ENCODE results near the gene EFCAB11.

The EFCAB11 gene

GRCh38 chr14:89765346-89765745 is 189.2 kb downstream of the EFCAB11 start:
- Mint-ChIP-seq H3K4me1 (peaks cover 32% of the 10 kb centered on the region), H3K9me3 (no peaks in the 10 kb centered on the region), H3K27me3 (no peaks in the 10 kb centered on the region), H3K36me3 (no peaks in the 10 kb centered on the region), H3K4me3 (no peak overlapping the region), H3K27ac (no peak overlapping the region)

GRCh38 chr14:89760086-89760485 is 194.4 kb downstream of the EFCAB11 start:
- no peak overlapping the region for H3K4me3 Mint-ChIP-seq
- H3K27ac Mint-ChIP-seq: peak overlapping the region; percentile 1
- peaks cover 16% of the 10 kb centered on the region for H3K4me1 Mint-ChIP-seq
- peaks cover 6% of the 10 kb centered on the region for H3K9me3 Mint-ChIP-seq
- H3K27me3 Mint-ChIP-seq: no peaks in the 10 kb centered on the region
- H3K36me3 Mint-ChIP-seq: peaks cover 2% of the 10 kb centered on the region

GRCh38 chr14:89757313-89757939 is 197.1 kb downstream of the EFCAB11 start:
- no peak overlapping the region for H3K27ac Mint-ChIP-seq
- H3K4me3 Mint-ChIP-seq: no peak overlapping the region
- H3K9me3 Mint-ChIP-seq: peaks cover 13% of the 10 kb centered on the region
- peaks cover 6% of the 10 kb centered on the region for H3K4me1 Mint-ChIP-seq
- H3K36me3 Mint-ChIP-seq: peaks cover 2% of the 10 kb centered on the region
- no peaks in the 10 kb centered on the region for H3K27me3 Mint-ChIP-seq

- H3K27ac Mint-ChIP-seq: no peak overlapping the region
- H3K9me3 Mint-ChIP-seq: peaks cover 13% of the 10 kb centered on the region
- peaks cover 2% of the 10 kb centered on the region for H3K36me3 Mint-ChIP-seq
- H3K4me1 Mint-ChIP-seq: peaks cover 17% of the 10 kb centered on the region
- H3K4me3 Mint-ChIP-seq: no peak overlapping the region
- no peaks in the 10 kb centered on the region for H3K27me3 Mint-ChIP-seq
Observed at GRCh38 chr14:89755816-89756215, 198.7 kb downstream of the EFCAB11 start.

- Mint-ChIP-seq H3K9me3 (peaks cover 13% of the 10 kb centered on the region), H3K36me3 (peaks cover 2% of the 10 kb centered on the region), H3K4me3 (no peak overlapping the region), H3K4me1 (peaks cover 28% of the 10 kb centered on the region), H3K27ac (no peak overlapping the region), H3K27me3 (no peaks in the 10 kb centered on the region)
Observed at GRCh38 chr14:89753828-89754412, 200.6 kb downstream of the EFCAB11 start.

- Mint-ChIP-seq H3K27me3 (no peaks in the 10 kb centered on the region), H3K9me3 (peaks cover 7% of the 10 kb centered on the region), H3K4me3 (no peak overlapping the region), H3K36me3 (peaks cover 2% of the 10 kb centered on the region), H3K4me1 (peaks cover 22% of the 10 kb centered on the region), H3K27ac (peak overlapping the region; percentile 33)
Observed at GRCh38 chr14:89750908-89751392, 203.6 kb downstream of the EFCAB11 start.

- Mint-ChIP-seq H3K27ac (no peak overlapping the region), H3K4me3 (no peak overlapping the region), H3K4me1 (peaks cover 22% of the 10 kb centered on the region), H3K36me3 (peaks cover 2% of the 10 kb centered on the region), H3K9me3 (peaks cover 7% of the 10 kb centered on the region), H3K27me3 (no peaks in the 10 kb centered on the region)
Observed at GRCh38 chr14:89750281-89750755, 204.2 kb downstream of the EFCAB11 start.

- H3K9me3 Mint-ChIP-seq: no peaks in the 10 kb centered on the region
- H3K27ac Mint-ChIP-seq: no peak overlapping the region
- peaks cover 2% of the 10 kb centered on the region for H3K36me3 Mint-ChIP-seq
- H3K4me1 Mint-ChIP-seq: peaks cover 32% of the 10 kb centered on the region
- no peak overlapping the region for H3K4me3 Mint-ChIP-seq
- H3K27me3 Mint-ChIP-seq: no peaks in the 10 kb centered on the region
Observed at GRCh38 chr14:89748004-89748403, 206.5 kb downstream of the EFCAB11 start.

GRCh38 chr14:89747126-89747525 is 207.4 kb downstream of the EFCAB11 start:
- Mint-ChIP-seq H3K4me1 (peaks cover 33% of the 10 kb centered on the region), H3K36me3 (peaks cover 2% of the 10 kb centered on the region), H3K4me3 (no peak overlapping the region), H3K27ac (no peak overlapping the region), H3K27me3 (no peaks in the 10 kb centered on the region), H3K9me3 (no peaks in the 10 kb centered on the region)

- Mint-ChIP-seq H3K27me3 (no peaks in the 10 kb centered on the region), H3K36me3 (peaks cover 2% of the 10 kb centered on the region), H3K4me3 (no peak overlapping the region), H3K9me3 (no peaks in the 10 kb centered on the region), H3K4me1 (peaks cover 33% of the 10 kb centered on the region), H3K27ac (no peak overlapping the region)
Observed at GRCh38 chr14:89746654-89747053, 207.9 kb downstream of the EFCAB11 start.

- Mint-ChIP-seq H3K36me3 (peaks cover 2% of the 10 kb centered on the region), H3K4me3 (no peak overlapping the region), H3K27ac (no peak overlapping the region), H3K9me3 (no peaks in the 10 kb centered on the region), H3K27me3 (no peaks in the 10 kb centered on the region), H3K4me1 (peaks cover 28% of the 10 kb centered on the region)
Observed at GRCh38 chr14:89746135-89746534, 208.4 kb downstream of the EFCAB11 start.
